Lung (tissue), 12 donors: ENCODE results near the gene TTLL10. TPM values are rescaled to one million over a fixed set of nuclear protein-coding genes. Genes with fewer than 3 reads are reported as not detected.
"Not testable (repeated sequence)": the region's sequence is repeated elsewhere in the genome, so short reads cannot be mapped to it uniquely, and the experiment has no call there.

Experiments
- ATAC-seq: fragments of 200-7000 bp; cut with Tn5 transposase; one replicate; pipeline ENCODE4 v1.9.1; 2020; ENCODE audit warnings: moderate number of reproducible peaks; ENCODE audit not compliant: insufficient read depth, low FRiP score
- DNase-seq, 3 donors: peaks; one replicate each; pipeline ENCODE4 v3.0.0-alpha.2; 2013 to 2017
- H3K27ac ChIP-seq, 2 donors: one replicate each; pipeline ENCODE4 v1.5.1; 2013; ENCODE audit warnings: mild to moderate bottlenecking in 2 of 2, moderate library complexity in 2 of 2, control low read depth in 1 of 2, inconsistent platforms in 1 of 2, low read depth in 1 of 2, low read length in 1 of 2
- H3K27me3 ChIP-seq, 3 donors: one replicate each; pipeline ENCODE4 v1.5.1; 2013; ENCODE audit warnings: low read length in 2 of 3; ENCODE audit not compliant: control insufficient read depth in 3 of 3, insufficient read depth in 3 of 3
- H3K36me3 ChIP-seq, 4 donors: one replicate each; pipeline ENCODE4 v1.5.1; 2013; ENCODE audit warnings: low read length in 4 of 4, mild to moderate bottlenecking in 1 of 4, moderate library complexity in 1 of 4; ENCODE audit not compliant: control insufficient read depth in 4 of 4, insufficient read depth in 4 of 4
- H3K4me1 ChIP-seq, 5 donors: one replicate each; pipeline ENCODE4 v1.5.1; 2013; ENCODE audit warnings: low read length in 5 of 5, mild to moderate bottlenecking in 2 of 5, moderate library complexity in 1 of 5; ENCODE audit not compliant: control insufficient read depth in 5 of 5, insufficient read depth in 5 of 5
- H3K4me3 ChIP-seq: one replicate; pipeline ENCODE4 v1.5.1; 2013; ENCODE audit warnings: mild to moderate bottlenecking, control low read depth, moderate library complexity
- H3K9ac ChIP-seq, 2 donors: one replicate each; pipeline ENCODE4 v1.5.1; 2013; ENCODE audit warnings: low read length in 2 of 2, control low read depth in 1 of 2; ENCODE audit not compliant: insufficient read depth in 1 of 2
- H3K9me3 ChIP-seq, 4 donors: one replicate each; pipeline ENCODE4 v1.5.1; 2013; ENCODE audit warnings: low read length in 3 of 4, mild to moderate bottlenecking in 1 of 4, moderate library complexity in 1 of 4; ENCODE audit not compliant: control insufficient read depth in 4 of 4, insufficient read depth in 3 of 4
- WGBS, 2 donors: extraction: QIAGEN DNeasy Blood & Tissue Kit; methylation state at CpG; one replicate each; pipeline ENCODE4 v1.1.7; 2013; 5-methylcytosine and 5-hydroxymethylcytosine counted together
- polyA plus RNA-seq, 2 donors: library from polyadenylated mRNA; stranded (reverse); fragments of 200-250 nt; gene quantifications; one replicate each; pipeline ENCODE4 v1.2.1, GENCODE V29; 2013
- total RNA-seq, 2 donors: library from RNA; depleted of rRNA in 1 of 2; stranded (reverse); fragments of >200 nt in 1 of 2; gene quantifications; one replicate each; pipeline ENCODE4 v1.2.1, GENCODE V29; 2014 to 2021
- TF ChIP-seq, protein P1 (sequence below): IDR thresholded peaks from 2 replicates; pipeline ENCODE4 v1.5.1; 2012; ENCODE audit warnings: mild to moderate bottlenecking; ENCODE audit errors: control extremely low read depth, extremely low read depth
- donor health status: control.
- donor health status: control.
- donor health status: Bipolar disorder and iron deficiency.
- donor health status: healthy.
- donor health status: DM: yes; HTN: yes; CAD: no.

TTLL10 gene
- total and polyA plus RNA-seq, 4 donors, result 3.7 to 19.7 (median 4.5) TPM

- no peak overlapping the region for H3K27ac ChIP-seq
- 77 to 92% methylated on average over 3 of the region's 3 CpGs for WGBS, 2 donors
- H3K4me1 ChIP-seq, result no peaks in the 10 kb centered on the region
- DNase-seq, result no peak
- no peak for ATAC-seq
- H3K27me3 ChIP-seq, result no peaks in the 10 kb centered on the region
- H3K4me3 ChIP-seq, result no peak overlapping the region
- no peaks in the 10 kb centered on the region for H3K36me3 ChIP-seq
- TF ChIP-seq, protein P1, sequence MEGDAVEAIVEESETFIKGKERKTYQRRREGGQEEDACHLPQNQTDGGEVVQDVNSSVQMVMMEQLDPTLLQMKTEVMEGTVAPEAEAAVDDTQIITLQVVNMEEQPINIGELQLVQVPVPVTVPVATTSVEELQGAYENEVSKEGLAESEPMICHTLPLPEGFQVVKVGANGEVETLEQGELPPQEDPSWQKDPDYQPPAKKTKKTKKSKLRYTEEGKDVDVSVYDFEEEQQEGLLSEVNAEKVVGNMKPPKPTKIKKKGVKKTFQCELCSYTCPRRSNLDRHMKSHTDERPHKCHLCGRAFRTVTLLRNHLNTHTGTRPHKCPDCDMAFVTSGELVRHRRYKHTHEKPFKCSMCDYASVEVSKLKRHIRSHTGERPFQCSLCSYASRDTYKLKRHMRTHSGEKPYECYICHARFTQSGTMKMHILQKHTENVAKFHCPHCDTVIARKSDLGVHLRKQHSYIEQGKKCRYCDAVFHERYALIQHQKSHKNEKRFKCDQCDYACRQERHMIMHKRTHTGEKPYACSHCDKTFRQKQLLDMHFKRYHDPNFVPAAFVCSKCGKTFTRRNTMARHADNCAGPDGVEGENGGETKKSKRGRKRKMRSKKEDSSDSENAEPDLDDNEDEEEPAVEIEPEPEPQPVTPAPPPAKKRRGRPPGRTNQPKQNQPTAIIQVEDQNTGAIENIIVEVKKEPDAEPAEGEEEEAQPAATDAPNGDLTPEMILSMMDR, result no peak
- peaks cover 0 to 4% (median 0%) of the 10 kb centered on the region in 4 donors for H3K9me3 ChIP-seq
- no peak overlapping the region for H3K9ac ChIP-seq
Observed at GRCh38 chr1:1194723-1195122, 21.0 kb downstream of the TTLL10 start.

DNA sequence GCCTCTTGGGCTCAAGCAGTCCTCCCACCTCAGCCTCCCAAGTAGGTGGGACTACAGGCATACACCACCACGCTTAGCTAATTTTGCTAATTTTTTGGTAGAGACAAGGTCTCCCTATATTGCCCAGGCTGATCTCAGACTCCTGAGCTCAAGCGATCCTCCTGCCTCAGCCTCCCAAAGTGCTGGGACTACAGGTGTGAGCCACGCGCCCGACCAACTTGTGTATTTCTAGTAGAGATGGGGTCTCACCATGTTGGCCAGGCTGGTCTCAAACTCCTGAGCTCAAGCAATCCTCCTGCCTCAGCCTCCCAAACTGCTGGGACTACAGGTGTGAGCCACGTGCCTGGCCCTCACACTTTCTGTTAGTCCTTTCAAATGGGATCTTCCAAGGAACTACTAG lies 22.0 kb downstream of the TTLL10 start:
- H3K4me1 ChIP-seq, H3K4me3 ChIP-seq, H3K9ac ChIP-seq, DNase-seq, H3K9me3 ChIP-seq, H3K36me3 ChIP-seq, H3K27ac ChIP-seq, H3K27me3 ChIP-seq, ATAC-seq: not testable (repeated sequence)
- WGBS, 2 donors, result 97 to 98% methylated on average over 6 of the region's 6 CpGs

DNA sequence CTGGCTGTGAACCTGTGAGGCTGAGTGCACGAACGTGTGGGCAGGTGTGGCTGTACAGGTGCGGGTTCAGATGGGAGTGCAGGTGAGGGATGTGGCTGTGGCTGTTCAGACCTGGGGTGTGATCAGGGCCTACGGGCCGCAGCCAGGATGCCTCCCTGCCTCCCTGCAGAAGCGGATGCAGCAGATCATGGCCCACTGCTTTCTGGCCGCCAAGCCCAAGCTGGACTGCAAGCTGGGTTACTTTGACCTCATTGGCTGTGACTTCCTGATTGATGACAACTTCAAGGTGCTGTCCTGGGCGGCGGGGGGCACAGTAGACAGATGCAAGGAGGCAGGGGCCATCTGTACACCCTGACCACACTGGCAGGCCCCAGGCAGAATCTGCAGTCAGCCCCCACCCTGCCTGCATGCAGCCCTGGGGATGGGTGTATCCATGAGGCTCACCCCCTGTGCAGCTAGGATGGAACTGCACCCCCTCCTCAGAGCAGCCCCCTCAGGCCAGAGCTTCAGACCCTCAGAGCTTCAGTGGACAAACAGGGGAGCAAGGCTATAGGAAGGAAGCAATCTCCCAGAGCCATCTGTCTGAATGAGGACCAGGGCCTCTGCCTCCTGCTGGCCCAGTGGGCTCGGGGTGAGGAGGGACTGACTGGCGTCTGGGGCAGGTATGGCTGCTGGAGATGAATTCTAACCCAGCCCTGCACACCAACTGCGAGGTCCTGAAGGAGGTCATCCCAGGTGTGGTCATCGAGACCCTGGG lies 22.9 kb downstream of the TTLL10 start:
- Histone ChIP-seq H3K4me3 (no peak overlapping the region), H3K4me1 (no peaks in the 10 kb centered on the region), H3K9me3 (peaks cover 0 to 4% (median 0%) of the 10 kb centered on the region in 4 donors), H3K9ac (no peak overlapping the region), H3K27me3 (peaks cover 0 to 5% (median 0%) of the 10 kb centered on the region in 3 donors), H3K36me3 (no peaks in the 10 kb centered on the region), H3K27ac (no peak overlapping the region)
- 87 to 89% methylated on average over 12 to 13 of the region's 13 CpGs for WGBS, 2 donors
- peak in 1 of 3 donors; percentile 12 for DNase-seq
- no peak for ATAC-seq
- TF ChIP-seq, protein P1, result no peak

- H3K27me3 ChIP-seq, result peaks cover 0 to 5% (median 0%) of the 10 kb centered on the region in 3 donors
- DNase-seq, result peak in 1 of 3 donors; percentile 7
- TF ChIP-seq, protein P1, result no peak
Observed at GRCh38 chr1:1197188-1197500, 23.5 kb downstream of the TTLL10 start.

More at GRCh38 chr1:1197188-1197500, 23.5 kb downstream of the TTLL10 start:
- no peaks in the 10 kb centered on the region for H3K36me3 ChIP-seq
- H3K9me3 ChIP-seq, result peaks cover 0 to 4% (median 0%) of the 10 kb centered on the region in 4 donors
- no peak overlapping the region for H3K4me3 ChIP-seq
- no peak overlapping the region for H3K27ac ChIP-seq
- H3K9ac ChIP-seq, result no peak overlapping the region
- WGBS, 2 donors, result 91 to 92% methylated on average over 8 of the region's 8 CpGs
- no peak for ATAC-seq
- no peaks in the 10 kb centered on the region for H3K4me1 ChIP-seq
